ENCODE measurements around the gene ERBB2. TPM values are rescaled to one million over a fixed set of nuclear protein-coding genes. Genes with fewer than 3 reads are reported as not detected.

ERBB2 gene
- total and polyA plus RNA-seq, 2 of the 13 experiments (the other 11 are each of a cell fraction or from before 2014, with no cell fraction given), result 57.7 to 64.1 TPM

GRCh38 chr17:39667945-39668924 is 31.6 kb upstream of the ERBB2 start, which contains the start of gene PNMT (continued):
- peak; percentile 52; the same call in 1 of the 2 replicates for TF ChIP-seq ZMYM4 (CRISPR knock-in tag; IDR thresholded peaks at IDR 0.05)
- peak; percentile 57; the same call in 1 of the 2 replicates for TF ChIP-seq HMGXB3 (CRISPR knock-in tag; IDR thresholded peaks at IDR 0.05; ENCODE audit: borderline replicate concordance)
- no peak for TF ChIP-seq ZNF362 (CRISPR knock-in tag; IDR thresholded peaks at IDR 0.05; ENCODE audit: borderline replicate concordance)
- peak; percentile 82; the same call in 1 of the 2 replicates for TF ChIP-seq ZNF749 (CRISPR knock-in tag; IDR thresholded peaks at IDR 0.05; ENCODE audit: borderline replicate concordance)
- no peak for TF ChIP-seq ZKSCAN1 (IDR thresholded peaks at IDR 0.05; ENCODE audit: low read length)
- no peak for TF ChIP-seq ZC3H13 (CRISPR knock-in tag; IDR thresholded peaks at IDR 0.05)
- peak; percentile 90 for TF ChIP-seq TFDP2 (CRISPR knock-in tag; IDR thresholded peaks at IDR 0.05)
- 0 out of 2 replicates have a peak, but pooled peaks have one; percentile 25 for TF ChIP-seq ZNF44 (CRISPR knock-in tag; IDR thresholded peaks at IDR 0.05)
- peak; percentile 93 for TF ChIP-seq ZNF883 (CRISPR knock-in tag; IDR thresholded peaks at IDR 0.05; ENCODE audit: not compliant biosample characterization)
- peak; percentile 76 for TF ChIP-seq HDAC1 (CRISPR knock-in tag; IDR thresholded peaks at IDR 0.05)
- TF ChIP-seq IRX3 (CRISPR knock-in tag; IDR thresholded peaks at IDR 0.05; ENCODE audit: borderline replicate concordance, low read depth), result no peak
- peak; percentile 58; the same call in 1 of the 2 replicates for TF ChIP-seq ZKSCAN8 (CRISPR knock-in tag; IDR thresholded peaks at IDR 0.05; ENCODE audit: borderline replicate concordance)
- TF ChIP-seq ZNF564 (CRISPR knock-in tag; IDR thresholded peaks at IDR 0.05), result peak; percentile 87; the same call in 1 of the 2 replicates
- TF ChIP-seq ATF1 (CRISPR knock-in tag; IDR thresholded peaks at IDR 0.05), result no peak
- peak; percentile 85 for TF ChIP-seq SALL1 (CRISPR knock-in tag; IDR thresholded peaks at IDR 0.05)
- no peak for TF ChIP-seq NBN (conservative IDR thresholded peaks at IDR 0.05)
- TF ChIP-seq FOXC1 (CRISPR knock-in tag; IDR thresholded peaks at IDR 0.05; ENCODE audit: borderline replicate concordance), result peak; percentile 79
- TF ChIP-seq POLR2AphosphoS5 (IDR thresholded peaks at IDR 0.05; ENCODE audit: low read depth, low read length), result no peak
- peak; percentile 86 for TF ChIP-seq ZBTB7B (CRISPR knock-in tag; IDR thresholded peaks at IDR 0.05)
- no peak for TF ChIP-seq ZSCAN12 (CRISPR knock-in tag; IDR thresholded peaks at IDR 0.05)
- TF ChIP-seq, protein P1, sequence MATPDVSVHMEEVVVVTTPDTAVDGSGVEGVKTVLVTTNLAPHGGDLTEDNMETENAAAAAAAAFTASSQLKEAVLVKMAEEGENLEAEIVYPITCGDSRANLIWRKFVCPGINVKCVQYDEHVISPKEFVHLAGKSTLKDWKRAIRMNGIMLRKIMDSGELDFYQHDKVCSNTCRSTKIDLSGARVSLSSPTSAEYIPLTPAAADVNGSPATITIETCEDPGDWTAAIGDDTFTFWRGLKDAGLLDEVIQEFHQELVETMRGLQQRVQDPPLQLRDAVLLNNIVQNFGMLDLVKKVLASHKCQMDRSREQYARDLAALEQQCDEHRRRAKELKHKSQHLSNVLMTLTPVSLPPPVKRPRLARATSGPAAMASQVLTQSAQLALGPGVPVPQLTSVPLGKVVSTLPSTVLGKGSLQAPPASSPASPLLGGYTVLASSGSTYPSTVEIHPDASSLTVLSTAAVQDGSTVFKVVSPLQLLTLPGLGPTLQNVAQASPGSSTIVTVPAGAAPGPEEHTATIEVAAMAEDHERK (CRISPR knock-in tag; IDR thresholded peaks at IDR 0.05; ENCODE audit: low read depth), result no peak
